Activated T-cell treated with anti-CD3 and anti-CD28 coated beads, Interleukin-2, amount 50 U/mL, for 1 hour (primary cell): ENCODE data around the gene GNAS.

ENCODE experiments used
- DNase-seq: peaks from one replicate; pipeline ENCODE4 v3.0.0-alpha.2; 2020

GNAS gene

DNA sequence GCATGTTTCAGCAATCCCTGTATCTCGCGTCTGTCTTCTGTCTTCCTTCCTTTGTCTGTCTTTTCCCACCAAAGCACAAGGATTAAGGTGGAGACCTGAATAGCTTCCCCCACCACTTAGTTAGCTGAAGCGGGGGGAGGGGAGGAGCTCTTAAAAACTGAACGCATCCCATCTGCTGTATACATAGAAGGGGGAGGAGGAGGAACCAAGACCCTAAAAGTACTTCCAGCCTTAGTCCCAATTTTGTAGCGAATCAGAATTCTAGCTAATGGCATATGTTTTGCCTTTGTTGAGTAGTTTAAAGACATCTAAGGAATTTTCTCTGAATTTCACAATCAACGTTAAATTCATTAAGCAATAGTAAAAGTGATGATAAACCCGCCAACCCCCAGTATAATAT is 47.9 kb downstream of the GNAS start:
- no peak for DNase-seq

DNA sequence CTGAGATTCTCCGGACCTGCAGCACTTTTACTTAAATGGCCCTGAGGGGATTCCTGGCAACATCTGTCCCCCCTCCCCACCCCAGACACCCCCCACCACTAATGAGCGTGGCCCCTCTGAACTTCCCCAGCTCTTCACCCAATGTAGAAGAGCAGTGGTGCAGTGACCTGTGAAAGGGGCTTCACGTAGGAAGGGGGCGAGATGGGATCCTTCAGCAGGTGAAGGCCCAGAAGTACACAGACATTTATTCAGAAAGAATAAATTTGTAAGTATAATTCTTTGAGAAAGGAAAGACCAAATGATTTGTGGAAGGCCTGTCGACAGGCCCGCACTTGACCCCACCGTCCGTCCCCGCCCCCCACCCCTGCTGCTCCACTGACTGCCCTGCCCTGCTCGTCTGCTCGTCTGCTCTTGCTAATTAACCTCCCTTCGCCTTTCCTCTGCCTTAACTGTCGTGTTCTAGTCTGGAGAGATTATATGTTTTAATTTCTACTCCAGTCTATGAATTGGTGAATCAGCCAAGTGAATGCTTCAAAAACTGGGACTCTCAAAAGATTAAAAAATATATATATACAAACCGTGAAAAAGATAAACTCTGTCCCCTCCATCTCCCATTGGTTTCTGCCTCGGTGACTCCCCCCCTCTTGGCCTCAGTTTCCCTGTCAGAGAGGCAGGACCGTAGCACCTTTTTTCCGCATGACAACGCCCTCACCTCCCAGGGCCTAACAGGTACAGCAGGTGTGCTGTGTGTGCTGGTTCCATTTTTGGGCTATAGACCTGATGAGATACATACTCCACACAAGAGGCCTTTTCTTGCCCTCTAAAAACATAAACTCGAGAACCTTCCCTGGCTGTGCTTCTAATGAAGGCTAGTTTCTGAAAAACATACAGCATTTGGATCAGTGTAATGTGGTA is 49.2 kb downstream of the GNAS start:
- no peak for DNase-seq

DNA sequence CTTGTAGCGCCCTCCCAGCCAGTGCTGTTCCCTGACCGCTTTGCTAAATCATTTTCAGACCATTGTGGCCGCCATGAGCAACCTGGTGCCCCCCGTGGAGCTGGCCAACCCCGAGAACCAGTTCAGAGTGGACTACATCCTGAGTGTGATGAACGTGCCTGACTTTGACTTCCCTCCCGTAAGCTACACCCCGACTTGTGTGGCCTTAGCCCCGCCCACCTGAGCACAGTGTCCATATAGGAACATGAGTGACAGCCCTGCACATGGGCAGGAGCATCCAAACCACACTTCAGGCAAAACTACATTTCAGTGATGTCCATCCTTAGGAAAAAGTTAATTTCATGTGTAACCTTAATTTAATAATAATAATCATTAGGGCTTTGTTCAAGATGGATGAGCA is 51.1 kb downstream of the GNAS start:
- DNase-seq: no peak

- DNase-seq: no peak
Measured at GRCh38 chr20:58905236-58905635, 52.7 kb downstream of the GNAS start.

DNA sequence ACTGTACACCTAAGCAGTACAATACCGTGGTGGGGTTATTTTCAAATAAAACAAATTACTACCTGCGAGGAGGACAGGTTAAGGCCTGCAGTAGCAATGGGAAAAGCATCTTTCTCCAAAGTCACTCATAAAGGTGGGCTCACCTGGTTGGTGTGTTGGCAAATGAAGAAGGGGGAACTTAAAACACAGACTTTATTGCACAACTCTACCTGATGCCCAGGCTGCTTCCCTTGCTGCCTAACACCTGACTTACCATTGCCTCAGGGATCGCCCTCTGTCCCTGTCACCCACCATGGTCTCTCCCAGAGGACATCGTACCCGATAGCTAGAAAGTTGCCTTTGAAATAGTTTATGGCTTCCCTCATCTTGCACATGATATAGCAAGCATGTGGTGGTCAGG is 53.6 kb downstream of the GNAS start:
- DNase-seq: no peak

- no peak for DNase-seq
Measured at GRCh38 chr20:58906894-58907293, 54.4 kb downstream of the GNAS start.

- peak; percentile 43 for DNase-seq
Measured at GRCh38 chr20:58907320-58908137, 55.0 kb downstream of the GNAS start.

GRCh38 chr20:58908221-58908620 is 55.7 kb downstream of the GNAS start:
- no peak for DNase-seq

DNA sequence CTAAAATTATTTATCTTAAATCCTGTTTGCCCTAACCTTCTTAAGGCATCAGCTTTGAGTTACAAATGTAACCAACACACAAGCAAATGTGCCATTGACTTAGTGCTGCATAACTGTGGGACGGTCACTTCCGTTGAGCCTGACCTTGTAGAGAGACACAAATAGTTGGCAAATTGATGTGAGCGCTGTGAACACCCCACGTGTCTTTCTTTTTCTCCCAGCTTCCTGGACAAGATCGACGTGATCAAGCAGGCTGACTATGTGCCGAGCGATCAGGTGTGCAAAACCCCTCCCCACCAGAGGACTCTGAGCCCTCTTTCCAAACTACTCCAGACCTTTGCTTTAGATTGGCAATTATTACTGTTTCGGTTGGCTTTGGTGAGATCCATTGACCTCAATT is 56.4 kb downstream of the GNAS start:
- DNase-seq: no peak

DNA sequence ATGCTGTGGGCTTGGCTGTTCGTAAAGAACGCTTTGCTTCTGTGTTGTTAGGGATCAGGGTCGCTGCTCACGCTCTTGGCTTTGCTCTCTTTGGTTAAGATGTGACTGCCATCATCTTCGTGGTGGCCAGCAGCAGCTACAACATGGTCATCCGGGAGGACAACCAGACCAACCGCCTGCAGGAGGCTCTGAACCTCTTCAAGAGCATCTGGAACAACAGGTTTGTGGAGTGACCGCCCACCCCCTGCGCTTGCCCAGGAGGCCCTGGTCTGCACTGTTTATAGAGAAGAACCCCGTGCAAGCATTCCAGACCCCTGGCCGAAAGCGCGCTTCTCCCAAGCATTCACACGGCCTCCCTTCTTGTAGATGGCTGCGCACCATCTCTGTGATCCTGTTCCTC is 57.1 kb downstream of the GNAS start:
- no peak for DNase-seq

DNA sequence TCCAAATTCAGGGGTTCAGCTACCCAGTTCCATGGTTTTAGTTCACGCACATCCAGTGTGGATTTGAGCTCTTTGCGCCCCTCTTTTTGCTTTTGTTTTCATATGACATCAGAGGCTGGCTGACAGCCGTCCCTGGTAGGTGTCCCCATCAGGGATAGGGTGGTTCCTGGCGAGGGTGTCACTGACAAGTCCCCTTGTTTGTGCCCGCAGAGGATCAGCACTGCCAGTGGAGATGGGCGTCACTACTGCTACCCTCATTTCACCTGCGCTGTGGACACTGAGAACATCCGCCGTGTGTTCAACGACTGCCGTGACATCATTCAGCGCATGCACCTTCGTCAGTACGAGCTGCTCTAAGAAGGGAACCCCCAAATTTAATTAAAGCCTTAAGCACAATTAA is 58.0 kb downstream of the GNAS start:
- no peak for DNase-seq

- no peak for DNase-seq
Measured at GRCh38 chr20:58911309-58911708, 58.8 kb downstream of the GNAS start.

- DNase-seq: no peak
Measured at GRCh38 chr20:58911970-58912369, 59.5 kb downstream of the GNAS start.

DNA sequence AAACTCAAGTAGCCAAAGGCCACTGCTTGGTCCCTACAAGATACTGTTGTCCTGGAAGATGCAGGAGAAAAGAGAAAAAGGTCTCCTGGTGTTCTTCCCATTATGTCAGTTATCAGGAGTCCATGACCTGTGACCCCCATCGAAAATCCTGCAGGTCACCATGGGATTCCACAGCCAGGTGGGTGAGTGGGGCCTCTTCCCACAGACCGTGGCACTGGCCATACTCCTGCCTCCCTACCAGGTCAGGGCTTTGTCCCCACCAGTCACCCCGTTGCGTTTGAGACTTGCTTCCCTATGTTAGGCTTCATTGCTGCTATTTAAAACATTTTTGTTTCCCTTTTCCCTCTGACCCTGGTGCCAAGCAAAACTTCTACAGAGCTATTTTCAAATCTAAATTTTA is 60.6 kb downstream of the GNAS start:
- DNase-seq: no peak

GRCh38 chr20:58918621-58919020 is 66.1 kb downstream of the GNAS start:
- no peak for DNase-seq

DNA sequence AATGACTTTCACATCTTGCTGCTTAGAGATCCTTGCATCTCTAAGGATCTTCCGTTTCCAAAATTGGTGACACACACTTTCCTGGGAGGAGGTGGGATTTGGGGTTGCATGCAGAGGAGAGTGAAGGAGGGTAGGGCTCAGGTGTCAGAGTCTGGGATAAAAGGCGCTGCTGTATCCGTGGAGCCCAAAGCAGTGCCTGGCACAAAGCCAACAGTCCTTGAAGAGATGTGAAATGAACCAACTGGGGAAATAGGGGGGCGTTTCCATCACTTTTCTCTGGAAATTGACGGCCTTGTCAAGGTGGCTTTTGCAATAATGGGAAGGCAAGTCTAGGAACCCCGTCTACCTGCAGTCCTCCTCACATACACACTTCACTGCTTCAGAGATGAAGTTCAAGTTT is 69.0 kb downstream of the GNAS start:
- no peak for DNase-seq

- no peak for DNase-seq
Measured at GRCh38 chr20:58922036-58922435, 69.5 kb downstream of the GNAS start.

DNA sequence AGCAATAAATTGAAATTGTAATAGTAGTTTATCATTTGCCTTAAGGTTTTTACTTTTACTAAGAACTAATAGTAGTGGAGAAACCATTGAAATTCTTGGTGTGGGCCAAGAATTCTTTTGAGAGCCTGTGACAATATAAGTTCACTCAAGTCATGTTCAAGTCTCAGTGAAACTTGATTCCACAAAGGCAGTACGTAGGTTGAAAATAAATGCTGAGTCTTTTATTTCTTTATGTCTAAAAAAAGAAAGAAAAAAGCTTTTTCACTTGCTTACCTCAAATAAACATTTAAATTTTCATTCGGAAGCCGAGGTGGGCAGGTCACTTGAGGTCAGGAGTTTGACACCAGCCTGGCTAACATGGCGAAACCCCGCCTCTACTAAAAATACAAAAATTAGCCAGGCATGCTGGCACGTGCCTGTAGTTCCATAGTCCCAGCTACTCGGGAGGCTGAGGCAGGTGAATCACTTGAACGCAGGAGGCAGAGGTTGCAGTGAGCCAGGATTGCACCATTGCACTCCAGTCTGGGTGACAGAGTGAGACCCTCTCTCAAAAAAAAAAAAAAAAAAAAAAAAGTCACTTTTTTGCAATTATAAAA is 70.7 kb downstream of the GNAS start:
- DNase-seq: no peak

- DNase-seq: no peak
Measured at GRCh38 chr20:58926802-58927489, 74.4 kb downstream of the GNAS start.

DNA sequence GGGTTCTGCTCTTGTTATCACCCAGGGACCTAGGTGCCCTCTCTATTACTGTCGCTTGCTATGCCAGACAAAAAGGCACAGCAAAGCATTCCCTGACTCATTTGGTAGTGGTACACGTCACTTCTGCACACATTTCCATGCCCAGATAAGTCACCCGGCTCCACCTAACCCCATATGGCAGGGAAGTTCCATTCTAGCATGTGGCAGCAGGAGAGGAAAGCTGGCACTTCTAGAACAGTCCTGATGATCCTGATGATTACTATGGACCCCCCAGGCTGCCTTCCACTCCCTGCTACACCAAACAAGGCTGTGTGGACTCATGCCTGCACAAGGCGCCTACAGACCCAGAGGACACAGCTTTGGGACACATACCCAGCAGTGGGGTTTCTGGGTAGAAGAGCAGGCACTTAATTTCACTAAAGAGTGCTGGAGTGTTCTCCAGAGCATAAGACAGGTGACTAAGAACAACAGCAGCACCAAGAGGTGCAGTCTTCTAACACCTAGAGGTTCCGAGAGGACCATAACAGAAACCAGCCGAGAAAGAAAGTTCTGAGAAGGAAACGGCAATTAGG is 75.1 kb downstream of the GNAS start:
- DNase-seq: no peak

DNA sequence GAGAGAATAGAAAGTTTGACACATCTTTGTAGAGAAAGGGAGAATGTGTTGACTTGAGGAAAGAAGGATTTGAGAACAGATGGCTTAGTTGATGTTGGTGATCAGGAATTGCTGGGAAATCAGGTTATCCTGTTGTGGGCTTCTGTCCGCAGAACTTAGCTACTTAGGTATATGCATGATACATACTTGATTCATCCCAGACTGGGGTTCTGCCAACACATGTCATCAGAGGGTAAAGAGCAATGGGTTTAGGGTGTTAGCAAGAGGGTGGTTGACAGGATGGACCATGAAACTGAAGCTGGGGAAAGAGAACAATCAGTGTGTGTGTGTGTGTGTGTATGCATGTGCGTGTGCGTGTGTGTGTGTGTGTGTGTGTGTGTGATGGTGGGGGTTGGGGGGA is 78.0 kb downstream of the GNAS start:
- no peak for DNase-seq

DNA sequence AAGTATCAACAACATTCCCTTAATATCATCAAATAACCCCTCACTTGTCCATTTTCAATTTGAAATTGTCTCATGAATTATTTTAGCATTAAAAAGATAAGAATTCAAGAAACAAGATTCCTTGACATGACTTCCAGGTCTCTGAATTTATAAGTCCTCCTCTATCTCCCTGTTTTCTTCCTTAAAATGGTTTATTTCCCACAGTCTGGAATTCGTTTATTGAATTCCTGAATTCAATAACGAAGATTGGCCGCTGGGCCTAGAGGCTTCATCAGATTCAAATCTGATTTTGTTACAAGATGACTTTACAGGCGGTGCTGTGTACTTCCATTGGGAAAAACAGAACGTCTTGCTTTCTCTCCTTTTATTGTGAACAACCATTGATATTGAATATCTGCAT is 79.7 kb downstream of the GNAS start:
- DNase-seq: no peak

GRCh38 chr20:58938078-58938477 is 85.6 kb downstream of the GNAS start:
- no peak for DNase-seq
